GM19099 (cell line): ENCODE results near the gene TLK2.

Experiments
- POLR2A ChIP-seq: IDR thresholded peaks from 3 replicates; pipeline ENCODE4 v1.6.1; 2011; ENCODE audit warnings: low read depth; ENCODE audit not compliant: insufficient read length; ENCODE audit errors: extremely low read depth

TLK2 gene

DNA sequence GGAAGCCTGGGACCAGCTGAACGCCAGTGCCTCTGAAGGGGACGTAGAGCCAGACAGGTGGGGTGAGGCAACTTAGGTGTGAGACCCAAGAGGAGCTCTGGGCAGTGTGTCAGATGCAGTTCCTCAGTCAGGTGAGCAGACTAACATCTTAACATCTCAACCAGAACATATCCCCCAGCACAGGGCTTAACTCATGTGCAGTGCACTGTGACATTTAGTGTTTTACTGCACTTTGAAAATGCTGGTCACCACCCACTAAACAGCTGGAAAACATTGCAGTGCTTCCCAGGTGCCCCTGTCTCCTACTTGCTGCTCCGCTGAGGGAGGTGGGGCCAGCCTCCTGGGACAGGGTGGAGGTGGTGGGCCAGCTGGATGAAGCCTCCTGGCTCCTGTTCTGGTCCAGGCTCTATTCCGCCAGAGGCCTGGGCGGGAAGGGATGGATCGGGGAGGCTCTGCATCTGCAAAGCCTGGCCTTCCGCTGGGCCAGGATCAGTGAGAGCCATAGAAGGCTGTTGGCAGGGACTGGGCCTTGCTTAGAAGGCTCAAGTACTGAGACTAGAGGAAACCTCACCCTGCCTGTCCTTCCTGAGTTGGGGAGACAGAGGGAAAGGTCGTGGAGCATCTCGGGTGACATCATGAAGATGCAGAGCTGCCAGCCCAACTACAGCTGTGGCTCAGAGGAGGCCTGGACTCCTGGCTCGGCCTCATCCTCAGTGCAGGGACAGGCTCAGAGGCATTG is 141.0 kb downstream of the TLK2 start:
- no peak for TF ChIP-seq POLR2A

DNA sequence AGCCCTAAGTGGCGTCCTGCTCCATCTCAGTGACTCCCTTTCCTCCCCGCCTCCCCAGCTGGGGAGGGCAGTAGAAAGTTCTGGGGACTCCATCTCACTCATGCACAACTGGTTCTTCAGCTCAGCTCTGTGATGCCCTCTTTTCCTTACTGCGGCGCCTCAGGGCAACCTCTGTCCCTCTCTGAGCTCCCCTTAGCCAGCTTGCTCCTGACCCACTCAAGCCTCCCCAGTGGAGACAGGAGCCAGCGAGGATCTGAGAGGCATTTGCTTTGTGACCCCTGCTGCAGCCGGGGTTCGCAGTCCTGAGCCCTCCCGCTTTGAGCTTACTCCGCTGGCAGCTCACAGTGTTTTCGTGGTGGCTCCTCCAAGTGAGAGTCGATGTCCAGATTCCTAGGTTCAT is 142.6 kb downstream of the TLK2 start:
- no peak for TF ChIP-seq POLR2A

DNA sequence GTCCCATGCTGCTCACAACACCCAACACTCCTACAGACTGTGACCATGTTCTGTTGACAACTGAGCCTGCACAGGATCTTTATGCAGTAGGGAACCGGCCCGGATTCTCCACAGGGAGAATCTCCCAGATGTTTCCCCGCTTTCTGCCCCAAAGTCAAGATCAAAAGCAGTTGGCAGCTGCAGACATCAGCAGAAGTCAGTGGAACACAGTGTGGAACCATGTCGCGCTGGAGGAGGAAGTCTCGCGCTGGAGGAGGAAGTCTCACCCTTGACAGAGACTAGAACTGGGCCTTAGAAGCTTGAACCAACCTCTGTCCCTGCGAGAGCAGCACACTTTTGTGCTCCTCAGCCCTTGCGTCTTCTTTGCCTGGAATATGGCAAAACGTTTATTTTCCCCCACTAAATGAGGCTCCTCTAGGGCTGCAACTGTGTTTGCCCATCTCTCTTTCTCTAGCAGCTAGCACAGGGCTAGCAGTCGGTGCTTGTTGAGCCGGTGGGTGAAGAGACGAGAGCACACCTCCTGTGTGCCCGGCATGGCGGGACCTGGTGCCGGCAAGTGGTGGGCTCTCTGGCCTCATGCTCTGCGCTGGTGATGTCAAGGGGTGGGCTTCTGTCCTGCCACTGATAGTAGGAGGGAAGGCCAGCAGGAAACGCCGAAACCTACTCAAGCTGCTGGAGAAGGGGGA is 146.7 kb downstream of the TLK2 start:
- TF ChIP-seq POLR2A: no peak

DNA sequence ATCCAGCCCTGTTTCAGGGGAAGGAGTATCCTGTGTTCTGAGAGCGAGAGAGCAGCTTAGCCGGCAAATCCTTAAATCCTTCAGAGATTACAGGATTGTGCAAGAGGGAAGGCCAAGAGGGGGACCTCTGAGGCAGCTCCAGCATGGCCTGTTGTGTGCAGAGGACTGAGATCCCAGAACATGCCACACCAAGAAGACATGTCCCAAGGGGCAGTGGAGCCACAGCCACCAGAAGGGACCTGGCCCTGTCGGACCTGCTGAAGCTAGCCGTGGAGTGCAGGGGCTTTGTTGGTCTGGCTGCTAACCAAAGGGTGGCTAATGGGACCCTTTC is 147.2 kb downstream of the TLK2 start:
- no peak for TF ChIP-seq POLR2A

DNA sequence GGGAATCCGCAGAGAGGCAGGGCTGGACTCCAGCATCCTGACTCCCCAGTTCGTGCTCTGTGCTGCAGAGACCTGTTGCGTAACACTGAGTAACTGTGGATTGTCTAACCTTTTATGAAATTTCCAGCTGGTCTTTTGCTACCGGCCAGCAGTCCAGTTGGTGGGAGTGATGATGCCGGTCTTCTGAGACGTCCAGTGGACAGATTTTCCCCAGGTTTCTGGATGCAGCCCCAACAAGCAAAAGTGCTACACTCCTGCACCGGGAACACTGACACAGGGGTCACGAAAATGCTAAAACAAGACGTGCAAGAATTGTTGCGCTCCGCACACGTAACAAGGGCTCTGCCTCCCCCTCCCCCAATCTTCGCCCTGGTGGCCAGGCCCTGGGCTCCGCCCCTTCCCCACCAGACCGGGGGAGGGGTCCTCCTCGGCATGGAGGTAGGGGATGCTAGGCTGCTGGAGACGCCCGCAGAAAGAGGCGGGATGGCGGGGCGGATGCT is 148.1 kb downstream of the TLK2 start:
- TF ChIP-seq POLR2A: no peak

DNA sequence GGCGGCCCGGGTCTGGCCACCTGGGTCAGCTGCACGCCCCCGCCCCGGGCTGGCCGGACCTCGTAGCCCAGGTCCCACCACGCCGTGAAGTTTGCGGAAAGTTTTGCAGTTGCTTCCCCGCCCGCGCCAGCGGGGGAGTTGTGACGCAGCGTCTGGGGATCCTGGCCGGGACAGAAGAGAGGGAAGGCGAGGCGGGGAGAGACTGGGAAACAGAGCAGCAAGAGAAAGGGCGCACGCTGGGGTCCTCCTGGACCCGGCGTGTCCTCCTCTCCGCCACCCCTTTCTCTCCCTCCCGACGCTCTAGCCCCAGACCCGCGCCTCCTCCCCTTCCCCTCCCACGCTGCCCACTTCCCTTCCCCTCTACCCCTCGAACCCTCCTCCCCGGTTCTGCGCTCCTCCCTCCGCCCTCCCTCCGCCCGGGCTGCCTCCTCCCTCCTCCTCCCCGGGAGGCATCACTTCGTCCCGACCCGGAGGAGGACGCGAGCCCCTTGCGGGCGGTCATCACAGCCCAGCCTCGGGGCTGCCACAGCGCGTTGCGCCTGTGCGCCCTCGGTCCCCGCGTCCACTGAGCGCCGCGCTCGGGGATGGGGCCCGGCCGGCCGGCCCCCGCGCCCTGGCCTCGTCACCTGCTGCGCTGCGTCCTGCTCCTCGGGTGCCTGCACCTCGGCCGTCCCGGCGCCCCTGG is 148.7 kb downstream of the TLK2 start, which contains the start of gene MRC2:
MRC2 (plus strand) TSS at position 452 of the 685 bp plus-strand sequence; CDS start at position 585, 133 bp downstream.
- no peak for TF ChIP-seq POLR2A

DNA sequence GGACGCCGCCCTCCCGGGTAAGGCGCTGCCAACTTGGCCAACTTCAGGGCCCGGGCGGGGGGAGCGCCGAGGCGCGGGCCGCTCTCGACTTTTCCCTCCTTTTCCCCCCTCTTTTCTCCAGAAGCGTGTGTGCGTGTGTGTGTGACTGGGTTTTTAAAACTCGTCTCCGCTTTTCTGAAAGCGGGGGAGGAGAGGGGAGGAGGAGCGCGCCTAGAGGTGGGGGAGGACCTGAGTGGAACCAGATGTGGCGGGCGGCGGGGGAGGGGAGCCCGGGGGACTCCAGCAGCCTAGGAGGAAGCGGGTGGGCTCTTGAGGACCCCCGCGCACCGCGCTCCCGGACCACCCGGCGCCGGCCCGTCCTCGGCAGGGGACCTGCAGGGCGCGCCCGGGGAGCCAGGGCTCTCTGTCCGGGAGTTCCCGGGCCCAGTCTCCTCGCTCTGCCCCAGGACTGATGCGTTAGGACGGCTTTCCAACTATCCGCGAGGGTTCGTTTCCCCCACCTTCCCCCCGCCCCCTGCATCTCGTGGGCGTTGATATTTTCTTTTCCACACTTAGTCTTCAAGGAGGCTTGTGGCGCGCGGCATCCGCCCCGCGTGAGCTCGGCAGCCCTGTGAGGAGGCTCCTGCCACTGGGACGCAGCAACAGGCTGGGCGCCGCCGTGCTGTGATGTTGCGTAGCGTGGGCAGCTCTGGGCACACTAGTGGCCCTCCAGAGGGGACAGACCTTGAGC is 149.4 kb downstream of the TLK2 start:
- no peak for TF ChIP-seq POLR2A

DNA sequence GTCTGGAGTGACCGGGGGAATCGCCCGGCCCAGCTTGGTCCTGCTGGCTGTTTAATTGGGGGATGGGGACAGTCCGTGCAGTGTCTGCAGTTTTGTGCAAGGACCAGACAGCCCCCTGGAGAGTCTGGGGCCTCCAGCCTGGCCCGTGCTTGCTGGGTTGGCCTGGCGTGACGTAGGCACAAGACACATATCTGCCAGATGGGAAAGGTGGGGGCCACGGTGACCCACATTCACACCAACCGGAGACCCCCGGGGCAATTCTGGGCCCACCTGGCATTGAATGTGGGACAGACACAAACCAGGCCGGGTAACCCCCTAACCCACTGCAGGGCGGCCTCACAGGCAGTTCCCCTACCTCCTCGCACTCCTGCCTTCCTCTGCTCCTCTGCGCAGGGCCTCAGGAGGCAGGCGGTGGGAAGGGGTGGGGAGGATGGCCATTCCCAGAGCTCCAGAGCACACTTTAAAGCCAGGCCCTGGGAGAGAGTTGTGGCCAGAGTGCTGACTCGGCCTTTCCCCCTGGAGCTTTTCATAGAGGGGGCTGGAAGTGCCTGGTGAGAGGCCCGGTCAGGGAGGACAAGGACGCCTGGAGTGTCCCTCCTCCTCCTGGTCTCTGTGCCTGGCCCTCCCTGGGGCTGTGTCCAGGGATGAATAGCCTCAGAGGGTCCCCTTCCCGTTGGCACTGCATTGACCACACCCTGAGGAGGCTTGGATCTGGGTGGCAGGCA is 150.4 kb downstream of the TLK2 start:
- TF ChIP-seq POLR2A: no peak

DNA sequence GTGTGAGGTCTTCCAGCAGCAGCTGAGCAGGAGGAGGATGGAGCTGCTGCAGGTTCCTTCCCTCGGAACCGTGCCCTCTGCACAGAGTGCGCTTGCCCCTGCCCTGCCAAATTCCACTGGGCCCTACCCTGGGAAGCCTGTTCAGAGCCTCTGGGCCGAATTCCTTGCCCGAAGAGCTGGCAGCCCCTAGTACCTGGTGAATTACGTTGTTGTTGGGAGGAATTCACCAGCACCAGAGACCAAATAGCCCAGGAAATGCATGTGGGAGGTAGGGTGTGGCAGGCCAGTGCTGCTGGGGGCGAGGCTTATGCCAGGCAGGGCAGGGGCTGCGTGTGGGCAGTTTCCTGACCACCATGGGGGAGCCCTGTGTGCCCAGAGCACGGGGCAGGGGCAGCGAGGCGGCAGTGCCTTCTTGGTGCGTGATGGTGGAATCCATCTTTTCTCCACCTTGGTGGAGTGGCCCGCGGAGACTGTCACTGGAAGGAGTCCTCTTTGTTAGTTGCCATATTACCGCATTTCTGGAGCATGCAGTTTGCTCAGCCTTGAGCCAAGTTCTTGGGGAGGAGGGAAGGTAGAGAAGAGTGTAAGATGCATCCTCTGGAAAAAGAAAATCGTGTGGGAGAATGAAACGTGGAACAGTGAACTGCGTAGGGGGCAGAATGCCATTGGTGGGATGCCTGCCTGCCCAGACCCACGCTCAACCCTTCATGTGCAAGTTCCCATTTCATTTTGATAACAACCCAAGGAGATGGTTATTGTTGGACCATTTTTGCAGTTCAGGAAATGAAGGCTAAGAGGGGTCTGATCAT is 151.1 kb downstream of the TLK2 start:
- TF ChIP-seq POLR2A: no peak

DNA sequence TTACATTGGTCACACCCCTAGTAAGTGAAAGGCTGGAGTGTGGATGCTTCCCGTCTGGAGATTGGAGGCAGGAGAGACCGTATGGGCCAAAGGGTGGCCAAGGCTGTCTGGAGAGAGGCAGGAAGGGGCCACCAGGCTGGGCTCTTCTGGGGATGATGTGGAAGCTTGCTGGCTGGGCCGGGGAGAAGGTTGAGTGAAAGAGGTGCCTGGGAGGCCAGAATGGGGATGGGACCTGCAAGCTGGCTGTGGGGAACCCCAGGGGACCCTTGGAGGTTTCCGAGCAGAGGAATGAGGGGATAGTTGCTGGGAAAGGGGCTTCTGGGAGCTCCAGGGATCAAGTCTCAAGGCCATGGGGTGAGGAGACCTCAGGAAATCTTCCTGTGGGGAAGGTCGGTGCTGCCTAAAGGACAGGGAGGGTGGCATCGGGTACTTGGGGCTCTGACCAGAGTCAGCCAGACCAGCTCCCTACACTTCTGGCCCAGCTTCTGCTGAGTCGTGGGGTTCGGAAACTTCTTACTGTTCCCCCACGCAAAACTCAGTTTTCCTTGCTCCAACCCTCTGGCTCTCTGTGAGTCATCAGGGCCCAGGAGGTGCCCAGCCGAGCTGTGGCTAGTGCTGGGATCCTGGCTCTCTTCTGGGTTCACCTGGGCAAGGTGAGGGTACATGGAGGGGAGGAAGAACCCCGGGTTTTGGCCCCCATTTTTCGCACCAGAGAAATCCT is 151.9 kb downstream of the TLK2 start:
- no peak for TF ChIP-seq POLR2A

DNA sequence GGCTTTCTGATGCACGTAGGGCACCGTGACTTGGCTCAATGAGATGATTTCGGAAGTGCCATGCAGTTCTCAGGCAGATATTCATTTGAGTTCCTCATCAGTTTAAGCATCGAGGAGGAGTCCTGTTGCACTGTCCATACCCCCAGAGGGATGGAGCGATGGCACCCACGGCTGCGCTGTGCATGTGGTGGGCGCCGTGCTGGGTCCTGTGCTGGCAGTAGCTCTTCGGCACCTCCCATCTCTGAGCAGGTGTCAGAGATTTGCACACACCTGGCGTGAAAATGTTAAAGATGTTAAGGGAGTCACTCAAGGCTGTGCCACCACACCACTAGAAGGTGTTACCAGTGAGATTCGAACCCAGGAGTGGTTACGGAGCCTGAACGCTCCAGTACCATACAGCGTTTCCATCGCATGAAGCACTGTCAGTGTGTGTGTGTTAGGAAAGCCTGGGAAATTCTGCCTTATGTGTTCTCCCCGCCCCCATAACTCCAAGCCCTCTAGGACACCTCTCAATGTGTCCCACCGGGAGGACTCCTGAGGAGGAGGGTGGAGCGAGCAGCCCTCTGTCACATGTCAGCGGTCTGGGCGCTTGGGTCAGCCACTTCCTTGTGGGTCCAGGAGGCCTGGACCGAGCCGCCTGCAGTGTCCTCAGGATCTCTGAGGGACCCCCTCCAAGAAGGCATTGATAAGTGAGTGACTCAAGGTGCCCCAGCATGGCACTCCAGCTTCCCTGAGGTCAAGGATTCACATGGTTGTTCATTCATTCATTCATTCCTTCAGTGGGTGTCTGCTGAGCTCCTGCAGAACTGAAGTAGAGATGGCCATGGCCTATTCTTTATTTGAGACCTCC is 152.7 kb downstream of the TLK2 start:
- no peak for TF ChIP-seq POLR2A

DNA sequence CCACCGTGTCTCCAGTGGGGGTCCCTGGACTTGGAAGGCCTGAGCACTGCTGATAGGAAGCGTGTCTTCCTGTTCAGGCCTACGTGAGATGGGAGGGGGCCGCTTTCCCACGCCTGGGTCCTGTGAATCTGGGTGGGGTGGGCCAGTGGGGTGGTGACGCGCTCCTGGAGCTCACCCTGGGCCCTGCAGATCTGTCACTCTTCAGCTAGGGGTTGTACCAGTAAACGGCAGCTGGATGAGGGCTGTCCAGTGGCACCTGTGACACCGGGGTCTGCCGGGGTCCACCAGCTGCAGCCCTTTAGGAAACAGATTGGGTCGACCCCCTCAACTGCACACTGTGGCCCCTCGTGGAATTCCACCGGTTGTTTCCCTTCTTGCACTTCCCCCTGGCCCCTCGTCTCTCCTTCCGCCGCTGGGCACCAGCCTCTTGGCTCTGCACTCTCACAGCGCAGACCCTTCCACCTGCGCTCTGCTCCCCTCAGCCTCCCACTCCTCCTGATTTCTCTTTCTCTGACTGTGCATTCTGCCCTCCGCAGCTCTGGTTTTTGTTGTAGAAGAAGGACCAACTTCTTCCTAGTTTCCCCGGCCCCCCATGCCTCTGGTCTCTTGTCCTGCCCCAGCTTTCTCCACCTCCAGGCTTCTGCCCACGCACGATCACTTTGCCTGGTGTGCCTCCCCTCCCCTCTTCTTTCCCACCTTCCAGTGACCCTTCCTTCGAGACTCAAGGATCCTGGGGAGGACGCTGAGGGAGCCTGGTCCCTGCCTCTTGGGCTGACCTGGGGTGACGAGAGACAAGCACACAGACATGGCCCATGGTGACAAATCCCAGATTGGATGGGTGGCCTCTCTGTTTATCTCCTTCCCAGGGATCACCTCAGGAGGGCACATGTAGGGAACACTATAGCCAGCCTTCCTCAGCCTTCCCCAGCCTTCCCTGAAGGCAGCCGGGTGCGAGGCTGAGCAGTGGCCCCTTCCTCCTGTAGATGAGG is 153.6 kb downstream of the TLK2 start:
- TF ChIP-seq POLR2A: no peak
